K562 (cell line): ENCODE data around the gene FUT6. TPM values are rescaled to one million over a fixed set of nuclear protein-coding genes. Genes with fewer than 3 reads are reported as not detected.

Experiments used
- ARNT ChIP-seq, 2 experiments: fragments of 450-650 bp; IDR thresholded peaks; 2 replicates each; pipeline ENCODE4 v1.6.1; 2016; ENCODE audit warnings: mild to moderate bottlenecking in 1 of 2
- CBX3 ChIP-seq, 2 experiments: IDR thresholded peaks; 1 replicate in 1 of 2; 2 replicates in 1 of 2; pipeline ENCODE4 v1.6.1; 2012; ENCODE audit warnings: inconsistent platforms in 2 of 2, low read length in 2 of 2, borderline replicate concordance in 1 of 2, control low read depth in 1 of 2
- E2F5 ChIP-seq: sonication (generic); formaldehyde crosslinking; IDR thresholded peaks from 2 replicates; pipeline ENCODE4 v1.8.0; 2022; ENCODE audit warnings: mild to moderate bottlenecking, missing genetic modification reagents
- MLX ChIP-seq, 2 experiments: fragments of 450-650 bp in 1 of 2; sonication (generic) in 1 of 2; formaldehyde crosslinking; conservative IDR thresholded peaks; 2 replicates each; pipeline versions ENCODE4 v1.4.0 to v1.8.1; 2020 to 2022; ENCODE audit warnings: mild to moderate bottlenecking in 1 of 2, missing genetic modification reagents in 1 of 2
- MTF1 ChIP-seq: fragments of 250-450 bp; sonication (Bioruptor Pico); IDR thresholded peaks from 2 replicates; pipeline ENCODE4 v1.9.0; 2021; ENCODE audit warnings: moderate library complexity, mild to moderate bottlenecking, inconsistent platforms, borderline replicate concordance
- MYC ChIP-seq, 2 experiments: fragments of 250-450 bp in 1 of 2; sonication (Bioruptor Pico) in 1 of 2; IDR thresholded peaks; 2 replicates each; pipeline versions ENCODE4 v1.5.1 to v1.6.1; 2012 to 2021; ENCODE audit warnings: low read depth in 2 of 2, borderline replicate concordance in 1 of 2, improper control_type of control experiment in 1 of 2, low read length in 1 of 2, mild to moderate bottlenecking in 1 of 2, moderate library complexity in 1 of 2
- RFX5 ChIP-seq: IDR thresholded peaks from 2 replicates; pipeline ENCODE4 v1.6.1; 2011; ENCODE audit warnings: low read depth, mild to moderate bottlenecking, improper control_type of control experiment, low read length
- THAP12 ChIP-seq: fragments of 250-450 bp; sonication (Bioruptor Pico); IDR thresholded peaks from 2 replicates; pipeline ENCODE4 v1.9.0; 2021; ENCODE audit warnings: mild to moderate bottlenecking, inconsistent platforms
- TSC22D4 ChIP-seq: fragments of 450-650 bp; IDR thresholded peaks from 2 replicates; pipeline ENCODE4 v1.6.1; 2016; ENCODE audit warnings: missing genetic modification characterization, missing biosample characterization, control low read depth
- XRCC3 ChIP-seq: fragments of 450-650 bp; IDR thresholded peaks from 2 replicates; pipeline ENCODE4 v1.6.1; 2017; ENCODE audit warnings: mild to moderate bottlenecking, moderate library complexity
- ZBTB11 ChIP-seq, 3 experiments: fragments of 200-800 bp in 1 of 3; fragments of 250-450 bp in 1 of 3; fragments of 450-650 bp in 1 of 3; sonication (Bioruptor Pico) in 1 of 3; sonication (Bioruptor generic) in 1 of 3; formaldehyde crosslinking in 1 of 3; IDR thresholded peaks; 2 replicates each; pipeline versions ENCODE4 v1.6.1 to v1.8.0; 2016 to 2022; ENCODE audit warnings: mild to moderate bottlenecking in 2 of 3, missing genetic modification characterization in 2 of 3, missing compliant biosample characterization in 1 of 3, moderate library complexity in 1 of 3
- ZNF143 ChIP-seq: sonication (generic); formaldehyde crosslinking; IDR thresholded peaks from 2 replicates; pipeline ENCODE4 v1.9.0; 2022; ENCODE audit warnings: mild to moderate bottlenecking, missing genetic modification reagents
- ZNF445 ChIP-seq: fragments of 250-450 bp; sonication (Bioruptor Pico); IDR thresholded peaks from 2 replicates; pipeline ENCODE4 v1.4.0; 2020; ENCODE audit warnings: low read depth, mild to moderate bottlenecking, moderate library complexity
- ZNF609 ChIP-seq: sonication (generic); formaldehyde crosslinking; IDR thresholded peaks from 2 replicates; pipeline ENCODE4 v1.8.1; 2023; ENCODE audit warnings: missing genetic modification reagents, mild to moderate bottlenecking, borderline replicate concordance
- ZSCAN32 ChIP-seq: fragments of 450-650 bp; formaldehyde crosslinking; IDR thresholded peaks from 2 replicates; pipeline ENCODE4 v1.4.0; 2020; ENCODE audit warnings: mild to moderate bottlenecking, moderate library complexity
- polyA plus RNA-seq, 8 experiments: library from polyadenylated mRNA; depleted of rRNA in 4 of 8; stranded (reverse) in 5 of 8; unstranded in 3 of 8; fragments of >200 nt; fragmentation: Nextera tagmentation in 2 of 8; fragmentation: Illumina TruSeq in 1 of 8; extraction: Ambion mirVana in 2 of 8; extraction: Trizol in 1 of 8; gene quantifications; 2 replicates each; pipeline versions ENCODE4 v1.2.1 to v1.2.3, GENCODE V29; 2011 to 2014; ENCODE audit warnings: inconsistent platforms in 1 of 8, missing spikeins in 1 of 8
- total RNA-seq, 7 experiments: library from RNA; depleted of rRNA in 6 of 7; stranded (reverse); fragments of >200 nt in 6 of 7; fragmentation: Illumina TruSeq in 2 of 7; extraction: Trizol in 2 of 7; gene quantifications; 2 replicates each; pipeline versions ENCODE4 v1.2.1 to v1.2.3, GENCODE V29; 2011 to 2021; ENCODE audit warnings: low replicate concordance in 1 of 7

The FUT6 gene
- total and polyA plus RNA-seq, 9 of the 15 experiments (the other 6 are each of a cell fraction or from before 2014, with no cell fraction given), result 0.04 TPM; not detected in 8

GRCh38 chr19:5803441-5803751, 36.1 kb downstream of the FUT6 start (continued):
- no peak for TF ChIP-seq ZNF609
- peak in 1 of 2 experiments; percentile 95; a peak in 2 of 4 replicates for TF ChIP-seq MLX (CRISPR knock-in tag; conservative IDR thresholded peaks at IDR 0.05)
- no peak for TF ChIP-seq RFX5
- TF ChIP-seq ZBTB11 (CRISPR knock-in tag; IDR thresholded peaks at IDR 0.05), result no peak
- TF ChIP-seq THAP12 (CRISPR knock-in tag), result no peak
- TF ChIP-seq ARNT (IDR thresholded peaks at IDR 0.05), result no peak
- no peak for TF ChIP-seq MTF1
- no peak for TF ChIP-seq ZNF445 (CRISPR knock-in tag)
- TF ChIP-seq TSC22D4, result no peak
- 0 out of 2 replicates have a peak, but pooled peaks have one; percentile 98 for TF ChIP-seq E2F5
- no peak for TF ChIP-seq XRCC3
- TF ChIP-seq MYC (IDR thresholded peaks at IDR 0.05; ENCODE audit: low read depth, low read length), result no peak
- peak; percentile 63; the same call in 1 of the 2 replicates for TF ChIP-seq MYC (CRISPR knock-in tag; IDR thresholded peaks at IDR 0.05; ENCODE audit: borderline replicate concordance, low read depth)
- TF ChIP-seq ZSCAN32 (CRISPR knock-in tag), result no peak
- peak; percentile 58 for TF ChIP-seq ZNF143 (CRISPR knock-in tag)
- TF ChIP-seq CBX3 (IDR thresholded peaks at IDR 0.05; ENCODE audit: borderline replicate concordance in 1 of 2, low read length in 2 of 2), result no peak
